DND-41 (cell line): ENCODE data around the gene INHBC.

Experiments
- ATAC-seq: fragments of 200-7000 bp; cut with Tn5 transposase; 3 replicates; pipeline ENCODE4 v1.9.1; 2021; ENCODE audit warnings: low read depth; ENCODE audit not compliant: insufficient read depth
- DNase-seq: peaks from one replicate; pipeline ENCODE4 v3.0.0-alpha.2; 2020
- H2AFZ ChIP-seq: 2 replicates; pipeline ENCODE4 v1.6.0; 2012; ENCODE audit warnings: low read depth, low read length
- H3K27ac ChIP-seq: 2 replicates; pipeline ENCODE4 v1.5.1; 2012; ENCODE audit warnings: low read length, inconsistent platforms
- H3K27me3 ChIP-seq: fragments of 200-600 bp; sonication (generic); 2 replicates; pipeline ENCODE4 v1.6.0; 2012; ENCODE audit warnings: low read length, mild to moderate bottlenecking, inconsistent platforms; ENCODE audit not compliant: insufficient read depth, poor library complexity
- H3K36me3 ChIP-seq: 2 replicates; pipeline ENCODE4 v1.5.1; 2012; ENCODE audit warnings: low read length, inconsistent platforms; ENCODE audit not compliant: insufficient read depth
- H3K4me1 ChIP-seq: 2 replicates; pipeline ENCODE4 v1.5.1; 2012; ENCODE audit warnings: mild to moderate bottlenecking, low read length; ENCODE audit not compliant: insufficient read depth
- H3K4me2 ChIP-seq: 2 replicates; pipeline ENCODE4 v1.6.0; 2012; ENCODE audit warnings: mild to moderate bottlenecking, moderate library complexity, low read length, inconsistent platforms; ENCODE audit not compliant: insufficient read depth
- H3K4me3 ChIP-seq, 2 experiments: fragments of 200-600 bp in 1 of 2; shearing (Covaris generic) in 1 of 2; 2 replicates each; pipeline ENCODE4 v1.5.1; 2012 to 2016; ENCODE audit warnings: inconsistent platforms in 2 of 2, low read length in 2 of 2, mild to moderate bottlenecking in 2 of 2, low read depth in 1 of 2, moderate library complexity in 1 of 2
- H3K79me2 ChIP-seq: 2 replicates; pipeline ENCODE4 v1.6.0; 2012; ENCODE audit warnings: low read length, inconsistent platforms; ENCODE audit not compliant: insufficient read depth
- H3K9ac ChIP-seq: 2 replicates; pipeline ENCODE4 v1.6.0; 2012; ENCODE audit warnings: low read depth, mild to moderate bottlenecking, inconsistent platforms, low read length, moderate library complexity
- H3K9me3 ChIP-seq: 2 replicates; pipeline ENCODE4 v1.5.1; 2012; ENCODE audit warnings: low read length, moderate library complexity, mild to moderate bottlenecking, inconsistent platforms; ENCODE audit not compliant: insufficient read depth, severe bottlenecking
- H4K20me1 ChIP-seq: 2 replicates; pipeline ENCODE4 v1.6.0; 2012; ENCODE audit warnings: low read length; ENCODE audit not compliant: insufficient read depth
- EZH2 ChIP-seq: IDR thresholded peaks from 3 replicates; pipeline ENCODE4 v1.6.1; 2012; ENCODE audit warnings: borderline replicate concordance, low read depth, mild to moderate bottlenecking, moderate library complexity, low read length, inconsistent platforms; ENCODE audit not compliant: severe bottlenecking
- TF ChIP-seq, protein P1 (sequence below): IDR thresholded peaks from 2 replicates; pipeline ENCODE4 v1.5.1; 2012; ENCODE audit warnings: borderline replicate concordance, low read length, moderate library complexity, mild to moderate bottlenecking; ENCODE audit not compliant: poor library complexity, severe bottlenecking; ENCODE audit errors: extremely low read depth

INHBC gene

GRCh38 chr12:57467212-57467874, 32.8 kb downstream of the INHBC start:
- no peak for TF ChIP-seq EZH2
- TF ChIP-seq, protein P1, sequence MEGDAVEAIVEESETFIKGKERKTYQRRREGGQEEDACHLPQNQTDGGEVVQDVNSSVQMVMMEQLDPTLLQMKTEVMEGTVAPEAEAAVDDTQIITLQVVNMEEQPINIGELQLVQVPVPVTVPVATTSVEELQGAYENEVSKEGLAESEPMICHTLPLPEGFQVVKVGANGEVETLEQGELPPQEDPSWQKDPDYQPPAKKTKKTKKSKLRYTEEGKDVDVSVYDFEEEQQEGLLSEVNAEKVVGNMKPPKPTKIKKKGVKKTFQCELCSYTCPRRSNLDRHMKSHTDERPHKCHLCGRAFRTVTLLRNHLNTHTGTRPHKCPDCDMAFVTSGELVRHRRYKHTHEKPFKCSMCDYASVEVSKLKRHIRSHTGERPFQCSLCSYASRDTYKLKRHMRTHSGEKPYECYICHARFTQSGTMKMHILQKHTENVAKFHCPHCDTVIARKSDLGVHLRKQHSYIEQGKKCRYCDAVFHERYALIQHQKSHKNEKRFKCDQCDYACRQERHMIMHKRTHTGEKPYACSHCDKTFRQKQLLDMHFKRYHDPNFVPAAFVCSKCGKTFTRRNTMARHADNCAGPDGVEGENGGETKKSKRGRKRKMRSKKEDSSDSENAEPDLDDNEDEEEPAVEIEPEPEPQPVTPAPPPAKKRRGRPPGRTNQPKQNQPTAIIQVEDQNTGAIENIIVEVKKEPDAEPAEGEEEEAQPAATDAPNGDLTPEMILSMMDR: no peak
- Histone ChIP-seq H3K4me2 (no peak overlapping the region), H3K36me3 (peaks cover 5% of the 10 kb centered on the region)

DNA sequence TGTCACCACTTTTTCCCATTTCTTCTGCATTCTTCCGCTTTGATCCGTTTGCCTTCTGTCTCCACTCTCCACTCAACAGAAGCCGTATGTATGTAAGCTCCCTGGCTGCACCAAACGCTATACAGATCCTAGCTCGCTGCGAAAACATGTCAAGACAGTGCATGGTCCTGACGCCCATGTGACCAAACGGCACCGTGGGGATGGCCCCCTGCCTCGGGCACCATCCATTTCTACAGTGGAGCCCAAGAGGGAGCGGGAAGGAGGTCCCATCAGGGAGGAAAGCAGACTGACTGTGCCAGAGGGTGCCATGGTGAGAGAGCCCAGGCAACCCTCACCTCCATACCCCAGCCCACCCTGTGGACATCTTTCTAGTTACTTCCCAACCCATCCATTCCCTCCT, 33.3 kb downstream of the INHBC start:
- Histone ChIP-seq H3K79me2 (no peaks in the 10 kb centered on the region), H3K9ac (no peak overlapping the region), H3K27ac (no peak overlapping the region), H2AFZ (no peak overlapping the region), H3K36me3 (peaks cover 5% of the 10 kb centered on the region), H3K27me3 (no peaks in the 10 kb centered on the region), H3K4me1 (peaks cover 2% of the 10 kb centered on the region), H4K20me1 (no peaks in the 10 kb centered on the region), H3K9me3 (no peaks in the 10 kb centered on the region), H3K4me2 (no peak overlapping the region), H3K4me3 (no peak overlapping the region)
- no peak for DNase-seq
- TF ChIP-seq, protein P1: no peak
- TF ChIP-seq EZH2: no peak
- no peak for ATAC-seq

More at GRCh38 chr12:57467212-57467874, 32.8 kb downstream of the INHBC start:
- H3K79me2 ChIP-seq: no peaks in the 10 kb centered on the region
- DNase-seq (no peak), ATAC-seq (no peak)
- H3K9ac ChIP-seq: no peak overlapping the region
- peaks cover 7% of the 10 kb centered on the region for H3K4me1 ChIP-seq
- H4K20me1 ChIP-seq: no peaks in the 10 kb centered on the region
- no peak overlapping the region for H2AFZ ChIP-seq
- H3K27me3 ChIP-seq: no peaks in the 10 kb centered on the region
- H3K9me3 ChIP-seq: no peaks in the 10 kb centered on the region
- H3K4me3 ChIP-seq: no peak overlapping the region
- no peak overlapping the region for H3K27ac ChIP-seq

GRCh38 chr12:57469296-57470164, 34.9 kb downstream of the INHBC start:
- no peak overlapping the region for H3K27ac ChIP-seq
- TF ChIP-seq, protein P1: no peak
- TF ChIP-seq EZH2: no peak
- H3K4me1 ChIP-seq: no peaks in the 10 kb centered on the region
- H2AFZ ChIP-seq: no peak overlapping the region
- H3K4me2 ChIP-seq: no peak overlapping the region
- no peak for ATAC-seq
- DNase-seq: no peak
- H3K9me3 ChIP-seq: no peaks in the 10 kb centered on the region
- H3K9ac ChIP-seq: no peak overlapping the region
- H3K27me3 ChIP-seq: no peaks in the 10 kb centered on the region
- H3K79me2 ChIP-seq: no peaks in the 10 kb centered on the region
- no peaks in the 10 kb centered on the region for H4K20me1 ChIP-seq
- no peak overlapping the region for H3K4me3 ChIP-seq
- peaks cover 13% of the 10 kb centered on the region for H3K36me3 ChIP-seq
